ENCODE data around the gene C1QA. TPM values are rescaled to one million over a fixed set of nuclear protein-coding genes. Genes with fewer than 3 reads are reported as not detected.

The C1QA gene, protein sequence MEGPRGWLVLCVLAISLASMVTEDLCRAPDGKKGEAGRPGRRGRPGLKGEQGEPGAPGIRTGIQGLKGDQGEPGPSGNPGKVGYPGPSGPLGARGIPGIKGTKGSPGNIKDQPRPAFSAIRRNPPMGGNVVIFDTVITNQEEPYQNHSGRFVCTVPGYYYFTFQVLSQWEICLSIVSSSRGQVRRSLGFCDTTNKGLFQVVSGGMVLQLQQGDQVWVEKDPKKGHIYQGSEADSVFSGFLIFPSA
- total RNA-seq, result not detected in 3 replicates
- long read RNA-seq, result 0 reads

DNA sequence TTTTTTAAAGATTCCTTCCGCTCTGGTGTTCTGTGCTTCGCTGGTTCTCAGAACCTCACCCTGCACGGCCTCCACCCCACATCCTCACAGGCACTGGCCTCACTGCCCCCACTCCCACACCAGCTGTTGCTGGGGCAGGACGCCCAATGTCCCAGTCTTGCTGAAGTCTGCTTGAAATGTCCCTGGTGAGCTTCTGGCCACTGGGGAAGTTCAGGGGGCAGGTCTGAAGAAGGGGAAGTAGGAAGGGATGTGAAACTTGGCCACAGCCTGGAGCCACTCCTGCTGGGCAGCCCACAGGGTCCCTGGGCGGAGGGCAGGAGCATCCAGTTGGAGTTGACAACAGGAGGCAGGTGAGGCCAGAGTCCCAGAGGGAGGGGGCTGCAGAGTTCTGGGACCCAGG is at the start of gene C1QA:
C1QA (plus strand) TSS at position 276 of the 400 bp plus-strand sequence. CDS start 989 bp downstream, outside the sequence.
- no peak for TF ChIP-seq CTCF (IDR thresholded peaks at IDR 0.05)
- Mint-ChIP-seq H3K4me3 (ENCODE audit: unreplicated experiment) (no peak within 1 kb of the TSS), H3K27ac (ENCODE audit: unreplicated experiment) (no peak within 1 kb of the TSS), H3K36me3 (ENCODE audit: low read depth) (peaks cover 2% of the 10 kb centered on the region), H3K27me3 (ENCODE audit: low read depth) (peaks cover 35% of the 10 kb centered on the region), H3K4me1 (ENCODE audit: low read depth) (peaks cover 5% of the 10 kb centered on the region), H3K9me3 (ENCODE audit: low read depth) (no peaks in the 10 kb centered on the region)
- DNase-seq (ENCODE audit: low spot score), result no peak

- Mint-ChIP-seq H3K9me3 (ENCODE audit: low read depth) (no peaks in the 10 kb centered on the region), H3K27ac (ENCODE audit: unreplicated experiment) (no peak overlapping the region), H3K27me3 (ENCODE audit: low read depth) (peaks cover 49% of the 10 kb centered on the region), H3K4me3 (ENCODE audit: unreplicated experiment) (no peak overlapping the region), H3K4me1 (ENCODE audit: low read depth) (peaks cover 4% of the 10 kb centered on the region), H3K36me3 (ENCODE audit: low read depth) (no peaks in the 10 kb centered on the region)
- DNase-seq (ENCODE audit: low spot score), result no peak
- TF ChIP-seq CTCF (IDR thresholded peaks at IDR 0.05), result no peak
Observed at GRCh38 chr1:22587247-22587646, 49.2 kb upstream of the C1QA start.

DNA sequence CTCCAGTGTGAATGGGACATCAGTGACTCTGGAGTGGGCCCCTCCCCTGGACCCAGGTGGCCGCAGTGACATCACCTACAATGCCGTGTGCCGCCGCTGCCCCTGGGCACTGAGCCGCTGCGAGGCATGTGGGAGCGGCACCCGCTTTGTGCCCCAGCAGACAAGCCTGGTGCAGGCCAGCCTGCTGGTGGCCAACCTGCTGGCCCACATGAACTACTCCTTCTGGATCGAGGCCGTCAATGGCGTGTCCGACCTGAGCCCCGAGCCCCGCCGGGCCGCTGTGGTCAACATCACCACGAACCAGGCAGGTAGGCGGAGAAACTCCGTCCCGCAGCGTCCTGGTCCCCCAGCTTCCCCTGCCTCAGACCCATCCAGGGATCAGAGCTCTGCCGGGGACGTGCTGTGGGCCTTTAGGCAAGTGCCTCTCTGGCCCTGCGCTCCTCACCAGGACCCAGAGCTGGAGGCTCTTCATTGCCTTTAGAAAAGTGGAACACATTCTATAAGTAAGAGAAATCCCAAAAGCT is 47.5 kb upstream of the C1QA start:
- H3K27ac Mint-ChIP-seq (ENCODE audit: unreplicated experiment), result no peak overlapping the region
- no peak for TF ChIP-seq CTCF (IDR thresholded peaks at IDR 0.05)
- peaks cover 49% of the 10 kb centered on the region for H3K27me3 Mint-ChIP-seq (ENCODE audit: low read depth)
- H3K9me3 Mint-ChIP-seq (ENCODE audit: low read depth), result no peaks in the 10 kb centered on the region
- peaks cover 4% of the 10 kb centered on the region for H3K4me1 Mint-ChIP-seq (ENCODE audit: low read depth)
- DNase-seq (ENCODE audit: low spot score), result no peak
- no peak overlapping the region for H3K4me3 Mint-ChIP-seq (ENCODE audit: unreplicated experiment)
- H3K36me3 Mint-ChIP-seq (ENCODE audit: low read depth), result no peaks in the 10 kb centered on the region

DNA sequence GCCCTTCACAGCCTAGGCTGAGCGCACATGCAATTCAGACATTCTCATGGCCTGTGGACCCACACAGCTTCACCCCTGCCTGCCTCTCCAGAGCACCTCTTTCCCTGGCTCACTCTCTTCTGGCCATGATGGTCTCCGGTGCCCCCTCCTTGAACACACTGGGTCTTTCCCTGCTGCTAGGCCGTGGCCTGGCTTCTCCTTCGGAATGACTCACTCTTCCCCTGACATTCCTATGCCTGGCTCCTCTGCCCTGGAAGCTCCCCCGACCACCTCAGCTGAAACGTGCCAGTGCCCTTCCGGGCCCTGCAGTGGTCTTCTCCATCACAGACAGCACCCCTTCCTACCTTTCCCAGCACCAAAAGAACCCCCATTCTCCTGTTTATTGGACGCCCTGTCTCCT is 44.9 kb upstream of the C1QA start:
- H3K27me3 Mint-ChIP-seq (ENCODE audit: low read depth), result peaks cover 48% of the 10 kb centered on the region
- no peak for TF ChIP-seq CTCF (IDR thresholded peaks at IDR 0.05)
- peaks cover 4% of the 10 kb centered on the region for H3K4me1 Mint-ChIP-seq (ENCODE audit: low read depth)
- no peaks in the 10 kb centered on the region for H3K36me3 Mint-ChIP-seq (ENCODE audit: low read depth)
- H3K9me3 Mint-ChIP-seq (ENCODE audit: low read depth), result no peaks in the 10 kb centered on the region
- DNase-seq (ENCODE audit: low spot score), result no peak
- no peak overlapping the region for H3K27ac Mint-ChIP-seq (ENCODE audit: unreplicated experiment)
- no peak overlapping the region for H3K4me3 Mint-ChIP-seq (ENCODE audit: unreplicated experiment)

DNA sequence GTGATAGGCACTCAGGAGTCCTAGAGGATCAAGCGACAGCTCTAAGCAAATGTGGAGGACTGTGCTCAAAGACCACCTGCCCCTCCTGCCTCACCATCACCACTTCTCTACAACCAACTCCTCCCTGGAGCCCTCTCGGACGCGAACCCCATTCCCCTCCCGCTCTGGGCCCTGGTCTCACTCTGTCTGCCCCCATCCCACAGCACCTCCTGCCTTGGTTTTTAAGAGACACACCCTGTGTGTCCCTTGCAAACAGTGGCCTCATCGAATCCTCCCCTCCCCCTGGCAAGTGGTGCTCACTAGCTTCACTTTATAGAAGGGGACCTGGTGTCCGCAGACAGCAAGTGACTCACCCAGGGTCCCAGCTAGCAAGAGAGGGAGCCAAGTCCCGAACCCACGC is 44.4 kb upstream of the C1QA start:
- Mint-ChIP-seq H3K36me3 (ENCODE audit: low read depth) (no peaks in the 10 kb centered on the region), H3K4me1 (ENCODE audit: low read depth) (peaks cover 4% of the 10 kb centered on the region), H3K27me3 (ENCODE audit: low read depth) (peaks cover 45% of the 10 kb centered on the region), H3K27ac (ENCODE audit: unreplicated experiment) (no peak overlapping the region), H3K4me3 (ENCODE audit: unreplicated experiment) (no peak overlapping the region), H3K9me3 (ENCODE audit: low read depth) (no peaks in the 10 kb centered on the region)
- no peak for DNase-seq (ENCODE audit: low spot score)
- TF ChIP-seq CTCF (IDR thresholded peaks at IDR 0.05), result no peak
